AG09319 (cell line): ENCODE data around the gene CNIH4.
"Not testable (repeated sequence)": the region's sequence is repeated elsewhere in the genome, so short reads cannot be mapped to it uniquely, and the experiment has no call there.

Experiments
- DNase-seq: peaks from one replicate; pipeline ENCODE4 v3.0.0-alpha.2; 2010; ENCODE audit warnings: low read depth; ENCODE audit errors: extremely low read depth
- CTCF ChIP-seq: IDR thresholded peaks from 2 replicates; pipeline ENCODE4 v1.5.1; 2011; ENCODE audit warnings: low read depth, mild to moderate bottlenecking, inconsistent platforms, low read length, moderate library complexity

The CNIH4 gene

GRCh38 chr1:224356685-224357625 is at the start of gene CNIH4:
Gene CNIH4 (plus strand): TSS chr1:224356879. CDS start chr1:224356925, 46 bp downstream.
- TF ChIP-seq CTCF: no peak
- peak; percentile 83 for DNase-seq

GRCh38 chr1:224308064-224308463 is 48.6 kb upstream of the CNIH4 start:
- no peak for TF ChIP-seq CTCF
- no peak for DNase-seq

GRCh38 chr1:224311503-224311902 is 45.2 kb upstream of the CNIH4 start:
- not testable (repeated sequence) for DNase-seq

DNA sequence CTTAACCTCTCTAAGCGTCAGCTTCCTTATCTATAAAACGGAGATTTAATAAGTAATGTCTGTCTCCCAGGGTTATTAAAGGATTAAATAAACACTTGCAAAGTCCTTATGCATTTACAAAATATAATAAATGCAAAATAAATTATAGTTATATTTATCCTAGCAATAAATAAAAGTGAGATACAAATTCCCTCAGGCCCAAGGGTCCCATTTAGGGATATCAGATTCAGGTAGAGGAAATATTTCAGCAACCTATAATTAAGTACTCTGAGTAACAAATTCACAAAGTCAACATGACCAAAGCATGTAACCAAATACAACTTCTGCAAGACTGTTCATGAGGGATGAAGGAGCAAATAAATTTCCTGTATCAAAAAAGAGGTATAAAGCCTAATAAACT is 44.7 kb upstream of the CNIH4 start:
- TF ChIP-seq CTCF: no peak

GRCh38 chr1:224317383-224318045 is 39.2 kb upstream of the CNIH4 start:
- DNase-seq: no peak
- TF ChIP-seq CTCF: no peak

More for the DNA sequence above, 44.7 kb upstream of the CNIH4 start:
- DNase-seq: no peak

- DNase-seq: no peak
- TF ChIP-seq CTCF: no peak
Measured at GRCh38 chr1:224321706-224322105, 35.0 kb upstream of the CNIH4 start.

DNA sequence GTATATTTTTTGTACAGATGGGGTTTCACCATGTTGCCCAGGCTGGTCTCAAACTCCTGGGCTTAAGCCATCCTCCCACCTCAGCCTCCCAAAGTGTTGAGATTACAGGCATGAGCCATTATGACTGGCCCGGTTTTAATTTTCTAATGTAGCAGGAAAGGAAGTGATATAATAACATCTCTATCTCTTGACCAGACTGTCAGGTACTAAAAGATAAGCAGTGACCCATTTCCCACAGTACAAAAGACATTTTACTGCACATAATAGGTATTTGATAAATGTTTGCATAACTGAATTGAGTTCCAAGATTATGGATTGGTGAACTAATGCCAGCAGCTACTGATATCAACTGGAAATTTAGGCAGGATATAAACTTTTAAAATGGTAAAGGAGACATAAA is 30.7 kb upstream of the CNIH4 start:
- DNase-seq: no peak
- TF ChIP-seq CTCF: no peak
